Activated naive CD4-positive, alpha-beta T cell (primary cell): ENCODE results near the gene ACAP3.

Experiments used
- DNase-seq, 4 experiments: peaks; one replicate each; lab custom pipeline; 2025; lab: John Stamatoyannopoulos, UW

Gene ACAP3

DNA sequence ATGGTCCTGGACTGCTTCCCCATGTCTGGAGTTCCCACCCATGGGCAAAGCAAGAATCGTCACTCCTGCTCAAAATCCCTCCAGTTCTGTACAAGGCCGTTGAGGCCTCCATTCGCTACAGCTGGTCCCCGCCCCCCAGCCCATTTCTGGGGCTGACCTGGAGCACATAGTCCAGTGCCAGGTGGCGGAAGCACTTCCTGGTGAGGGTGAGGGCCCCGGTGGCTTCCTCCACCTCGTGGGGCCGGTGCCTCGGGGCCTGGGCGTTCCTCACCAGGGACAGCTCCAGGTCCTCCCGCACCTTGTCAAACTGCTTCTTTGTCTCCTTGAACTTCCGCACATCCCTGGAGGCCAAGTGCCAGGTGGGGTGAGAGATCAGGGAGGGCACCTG lies 7.4 kb downstream of the ACAP3 start:
- no peak for DNase-seq

DNA sequence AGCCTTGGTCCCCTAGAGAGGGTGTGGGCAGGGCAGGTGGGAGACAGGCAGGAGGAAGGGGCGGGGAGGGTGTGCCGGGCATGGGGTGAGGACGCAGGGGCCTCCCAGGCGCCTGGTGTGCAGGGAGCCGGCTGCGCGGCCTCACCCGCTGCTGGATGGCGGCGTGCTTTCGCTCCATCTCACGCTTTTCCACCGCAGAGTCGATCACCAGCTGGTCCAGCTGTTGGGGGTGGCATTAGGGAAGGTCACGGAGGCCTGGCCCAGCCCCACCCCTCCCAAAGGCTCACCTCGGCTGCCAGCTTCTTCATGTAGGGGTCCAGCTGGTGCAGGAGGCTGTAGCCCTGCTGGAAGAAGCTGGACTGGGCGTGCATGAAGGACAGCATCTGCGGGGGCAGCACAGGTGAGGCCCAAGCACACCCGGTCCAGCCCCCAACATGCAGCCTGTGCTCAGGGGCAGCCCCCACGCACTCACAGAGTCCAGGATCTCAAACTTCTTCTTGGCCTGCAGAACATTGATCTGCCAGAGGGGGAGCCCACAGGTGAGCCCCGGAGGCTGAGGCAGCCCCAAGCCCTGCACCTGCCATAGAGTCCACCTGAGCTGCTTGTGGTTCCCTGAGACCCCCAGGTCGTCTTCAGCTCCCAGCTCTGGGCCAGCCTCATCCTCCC lies 7.9 kb downstream of the ACAP3 start:
- no peak for DNase-seq

DNA sequence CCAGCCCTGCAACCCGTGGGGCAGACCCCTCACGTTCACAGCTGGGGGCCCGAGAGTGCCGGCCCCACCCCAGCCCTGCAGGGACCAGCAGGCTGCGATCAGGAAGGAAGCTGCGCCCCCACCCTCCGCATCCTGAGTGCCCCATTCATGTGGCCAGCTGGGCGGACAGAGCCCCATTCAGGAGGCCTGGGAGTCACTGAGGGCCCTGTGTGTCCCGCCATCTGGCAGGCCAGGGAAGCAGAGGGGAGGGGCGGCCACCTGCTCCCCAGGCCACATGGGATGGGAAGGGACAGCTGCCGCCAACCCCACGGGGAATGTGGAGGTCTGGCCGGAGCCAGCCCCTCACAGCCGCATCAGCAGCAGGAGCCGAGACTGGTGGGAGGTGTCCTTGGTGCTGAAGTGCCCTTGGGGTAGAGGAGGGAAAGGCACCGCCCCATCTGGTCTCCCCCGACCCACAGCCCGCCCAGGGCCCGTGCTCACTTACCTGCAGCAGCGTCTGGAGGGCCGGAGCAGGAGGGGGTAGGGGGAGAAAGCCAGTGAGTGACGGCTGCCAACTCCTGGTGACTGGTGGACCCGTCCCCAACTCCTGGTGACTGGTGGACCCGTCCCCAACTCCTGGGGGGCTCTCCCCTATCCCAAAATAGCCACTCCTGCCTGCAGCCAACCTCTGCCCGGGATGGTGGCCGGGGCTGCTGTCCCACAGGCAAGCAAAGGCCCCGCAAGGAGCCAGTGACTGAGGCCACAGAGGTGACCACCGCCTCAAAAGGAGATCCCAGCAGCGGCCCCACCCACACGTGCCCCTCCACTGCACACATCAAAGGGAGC lies 8.7 kb downstream of the ACAP3 start:
- no peak for DNase-seq

GRCh38 chr1:1297802-1298424 lies 9.8 kb downstream of the ACAP3 start:
- no peak for DNase-seq

DNA sequence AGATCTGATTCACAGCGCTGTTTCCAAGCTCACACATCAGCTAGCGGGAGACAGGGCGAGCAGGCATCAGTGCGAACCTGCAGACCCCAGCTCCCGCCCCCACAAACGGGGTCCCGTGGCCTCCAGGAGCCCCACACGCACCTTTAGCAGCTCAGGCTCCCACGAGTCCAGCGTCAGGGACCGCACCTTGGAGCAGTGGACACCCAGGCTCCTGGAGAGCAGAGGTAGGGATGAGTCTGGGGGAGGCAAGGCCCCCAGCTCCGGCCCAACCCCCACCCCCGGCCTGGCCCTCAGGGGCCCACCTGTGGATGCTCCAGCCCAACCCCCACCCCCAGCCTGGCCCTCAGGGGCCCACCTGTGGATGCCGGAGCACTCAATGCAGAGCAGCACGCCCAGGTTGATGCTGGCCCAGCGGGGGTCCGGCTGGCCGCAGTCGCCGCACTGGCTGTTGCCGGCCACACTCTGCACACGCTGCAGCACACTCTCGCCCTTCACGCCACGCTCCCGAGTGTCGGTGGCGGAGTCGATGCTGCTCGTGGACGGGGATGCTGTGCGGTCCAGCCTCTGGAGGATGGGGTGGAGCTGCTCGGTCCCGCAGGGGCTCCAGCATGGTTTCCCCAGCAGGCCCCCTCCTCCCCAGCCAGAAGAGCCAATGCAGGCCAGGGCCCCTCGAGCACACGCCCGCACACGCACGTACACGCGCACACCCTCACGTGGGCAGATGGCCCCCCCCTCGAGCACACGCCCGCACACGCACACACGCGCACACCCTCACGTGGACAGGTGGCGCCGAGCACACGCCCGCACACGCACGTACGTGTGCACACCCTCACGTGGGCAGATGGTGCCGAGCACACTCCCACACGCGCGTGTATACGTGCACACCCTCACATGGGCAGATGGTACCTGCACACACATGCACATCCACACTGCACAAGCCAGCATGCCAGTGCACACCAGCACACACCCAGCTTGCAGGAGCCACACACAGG lies 11.4 kb downstream of the ACAP3 start:
- DNase-seq: no peak

- no peak for DNase-seq
Observed at GRCh38 chr1:1295154-1295923, 12.4 kb downstream of the ACAP3 start.

- DNase-seq: no peak
Observed at GRCh38 chr1:1294250-1294890, 13.4 kb downstream of the ACAP3 start.

GRCh38 chr1:1293263-1294249 lies 14.2 kb downstream of the ACAP3 start:
- DNase-seq: no peak

DNA sequence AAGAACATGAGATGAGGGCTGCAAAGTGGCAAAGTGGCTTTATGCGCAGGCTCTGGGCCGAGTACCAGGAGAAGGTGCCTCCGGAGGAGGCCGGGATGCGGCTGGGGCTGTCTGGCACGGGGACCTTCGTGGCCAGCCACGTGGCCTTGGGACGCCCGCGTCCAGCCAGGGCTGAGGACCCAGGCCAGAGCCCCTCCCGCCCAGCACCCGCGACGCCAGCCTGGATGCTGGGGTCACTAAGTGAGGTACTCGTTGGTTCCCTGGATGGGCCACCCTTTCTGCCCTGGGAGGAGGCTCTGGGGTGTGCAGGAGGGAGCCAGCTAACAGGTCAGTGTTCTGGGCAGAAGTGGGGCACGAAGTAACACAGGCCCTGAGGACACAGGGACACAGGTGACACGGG lies 14.9 kb downstream of the ACAP3 start:
- no peak for DNase-seq

GRCh38 chr1:1292442-1292779 lies 15.3 kb downstream of the ACAP3 start:
- DNase-seq: no peak

DNA sequence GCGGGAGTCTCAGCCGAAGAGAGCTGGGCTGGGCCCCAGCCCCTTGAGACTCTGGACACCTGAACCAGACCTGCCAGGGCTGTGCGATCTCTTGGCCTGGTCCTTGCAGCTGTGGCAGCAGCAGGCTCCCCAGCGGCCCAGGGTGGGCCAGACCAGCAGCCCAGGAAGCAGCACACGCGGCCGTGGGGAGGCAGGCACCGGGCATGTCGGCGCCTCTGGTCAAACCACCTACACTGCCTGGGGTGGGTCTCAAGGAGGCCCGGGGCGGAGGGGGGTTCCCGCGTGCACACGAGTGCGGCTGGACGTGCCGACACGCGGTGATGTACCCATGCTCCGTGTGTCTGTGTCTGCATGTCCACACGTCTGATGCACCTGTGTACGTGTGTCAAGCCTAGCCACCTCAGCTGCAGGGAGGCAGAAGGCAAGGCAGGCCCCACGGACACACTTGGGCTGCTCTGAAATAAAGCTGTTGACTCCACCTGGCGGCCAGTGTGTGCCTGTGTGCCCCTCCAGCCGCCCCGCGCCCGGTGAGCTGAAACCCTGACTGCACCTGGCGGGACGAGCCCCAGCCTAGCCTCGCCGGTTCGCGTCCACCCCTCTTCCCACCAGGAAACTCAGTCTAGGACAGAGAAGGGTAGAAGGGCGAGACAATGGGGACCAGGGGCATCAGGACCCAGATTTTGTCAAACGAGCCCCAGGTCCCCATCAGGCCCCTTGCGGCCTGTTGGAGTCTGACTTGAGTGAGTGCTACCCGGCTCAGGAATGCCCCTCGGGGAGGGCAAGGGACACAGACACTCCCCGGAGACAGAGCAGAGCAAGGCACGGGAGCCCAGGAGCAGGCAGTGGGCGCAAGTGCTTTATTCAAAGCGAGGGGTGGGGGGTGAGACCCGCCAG lies 15.9 kb downstream of the ACAP3 start:
- DNase-seq: peak in 2 of 4 experiments; percentile 42 to 50

DNA sequence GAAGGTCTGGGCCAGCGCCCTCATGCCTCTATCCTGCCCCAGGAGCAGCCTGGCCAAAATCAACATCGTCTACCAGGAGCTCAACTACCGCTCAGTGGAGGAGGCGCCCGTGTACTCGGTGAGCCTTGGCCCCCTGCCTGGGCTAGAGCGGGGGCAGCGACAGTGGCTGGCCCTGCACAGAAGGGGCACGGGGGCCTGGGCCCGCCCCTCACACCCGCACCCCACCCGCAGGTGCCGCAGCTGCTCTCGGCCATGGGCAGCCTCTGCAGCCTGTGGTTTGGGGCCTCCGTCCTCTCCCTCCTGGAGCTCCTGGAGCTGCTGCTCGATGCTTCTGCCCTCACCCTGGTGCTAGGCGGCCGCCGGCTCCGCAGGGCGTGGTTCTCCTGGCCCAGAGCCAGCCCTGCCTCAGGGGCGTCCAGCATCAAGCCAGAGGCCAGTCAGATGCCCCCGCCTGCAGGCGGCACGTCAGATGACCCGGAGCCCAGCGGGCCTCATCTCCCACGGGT lies 16.7 kb downstream of the ACAP3 start:
- DNase-seq: no peak

DNA sequence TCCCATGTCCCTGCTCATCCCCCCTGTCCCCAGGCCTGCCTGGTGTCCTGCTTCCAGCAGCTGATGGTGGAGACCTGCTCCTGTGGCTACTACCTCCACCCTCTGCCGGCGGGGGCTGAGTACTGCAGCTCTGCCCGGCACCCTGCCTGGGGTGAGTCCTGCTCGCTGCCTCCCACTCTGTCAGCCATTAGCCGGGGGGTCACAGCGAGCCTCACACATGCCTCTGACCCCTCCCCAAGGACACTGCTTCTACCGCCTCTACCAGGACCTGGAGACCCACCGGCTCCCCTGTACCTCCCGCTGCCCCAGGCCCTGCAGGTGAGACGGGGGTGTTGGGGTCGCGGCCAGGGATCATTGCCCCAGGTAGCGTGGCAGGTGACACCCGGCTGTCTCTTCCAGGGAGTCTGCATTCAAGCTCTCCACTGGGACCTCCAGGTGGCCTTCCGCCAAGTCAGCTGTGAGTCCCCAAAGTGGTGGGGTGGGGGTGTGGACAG lies 17.4 kb downstream of the ACAP3 start:
- peak; percentile 27 to 49 (median 36) for DNase-seq

- DNase-seq: no peak
Observed at GRCh38 chr1:1287288-1288110, 20.2 kb downstream of the ACAP3 start.

- DNase-seq: no peak
Observed at GRCh38 chr1:1286313-1287261, 21.1 kb downstream of the ACAP3 start.
